DMS53 treated with DMSO at 0.1 percent for 48 hours (cell line): Measurements from ENCODE around the gene TPSB2.
"Not testable (repeated sequence)": the region's sequence is repeated elsewhere in the genome, so short reads cannot be mapped to it uniquely, and the experiment has no call there.

Source experiments
- DNase-seq: peaks from one replicate; lab custom pipeline; 2025; ENCODE audit not compliant: unreplicated experiment; lab: John Stamatoyannopoulos, UW

TPSB2 gene

GRCh38 chr16:1230084-1230470 is at the start of gene TPSB2:
TSS of gene TPSB2 (minus strand) at chr16:1230184. CDS start at chr16:1229951, 233 bp downstream.
- DNase-seq, result not testable (repeated sequence)

GRCh38 chr16:1279081-1279944 is 49.3 kb upstream of the TPSB2 start:
- DNase-seq, result no peak

GRCh38 chr16:1278477-1278876 is 48.5 kb upstream of the TPSB2 start:
- no peak for DNase-seq

DNA sequence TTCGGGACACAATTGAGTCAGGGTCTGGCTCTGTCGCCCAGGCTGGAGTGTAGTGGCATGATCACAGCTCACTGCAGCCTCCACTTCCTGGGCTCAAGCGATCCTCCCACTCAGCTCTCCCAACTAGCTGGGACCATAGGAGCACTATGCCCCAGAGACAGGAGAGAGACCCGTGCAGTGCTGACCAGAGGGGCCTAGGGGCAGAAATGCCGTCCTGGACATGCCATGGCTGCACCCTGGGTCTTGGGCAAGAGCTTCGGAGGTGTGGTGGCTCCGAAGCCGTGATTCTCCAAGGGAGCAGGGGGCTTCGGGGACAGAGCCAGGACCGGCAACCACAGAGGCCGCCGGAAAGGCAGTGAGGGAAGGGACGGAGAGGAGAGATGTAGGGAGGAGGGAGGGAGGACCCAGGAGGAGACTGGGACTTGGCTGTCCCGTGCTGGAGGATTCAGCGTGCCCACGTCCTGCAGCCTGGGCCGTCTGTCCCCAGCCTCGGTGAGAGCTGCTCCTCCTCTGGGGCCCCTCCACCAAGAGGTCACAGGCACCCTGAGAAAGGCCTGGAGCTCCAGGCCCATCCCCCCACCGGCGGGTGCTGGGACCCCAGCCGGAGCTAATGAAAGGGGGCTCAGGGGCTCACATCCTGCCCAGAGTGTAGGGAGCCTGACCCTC is 47.8 kb upstream of the TPSB2 start:
- DNase-seq, result no peak

DNA sequence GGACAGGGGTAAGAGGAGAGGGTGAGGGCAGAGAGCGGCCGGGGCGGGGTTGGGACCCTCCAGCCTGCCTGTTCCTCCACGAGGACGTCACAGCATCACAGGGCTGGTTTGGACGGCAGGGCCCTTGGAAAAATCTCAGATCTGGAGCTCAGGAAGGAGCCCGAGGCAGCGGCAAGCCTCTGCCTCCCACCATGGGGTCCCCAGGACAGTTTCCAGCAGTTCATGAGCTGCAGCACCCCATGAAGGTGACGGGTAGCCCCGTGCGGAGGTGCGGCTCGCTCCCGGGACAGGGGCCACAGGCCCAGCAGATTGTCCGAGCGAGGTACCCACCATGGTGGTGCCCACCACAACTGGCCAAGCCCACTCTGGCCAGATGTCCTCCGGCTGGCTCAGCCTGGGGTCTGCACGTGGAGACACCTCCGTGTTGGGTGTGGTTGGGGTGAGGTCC is 47.2 kb upstream of the TPSB2 start:
- no peak for DNase-seq

- no peak for DNase-seq
Measured at GRCh38 chr16:1276580-1276878, 46.5 kb upstream of the TPSB2 start.

DNA sequence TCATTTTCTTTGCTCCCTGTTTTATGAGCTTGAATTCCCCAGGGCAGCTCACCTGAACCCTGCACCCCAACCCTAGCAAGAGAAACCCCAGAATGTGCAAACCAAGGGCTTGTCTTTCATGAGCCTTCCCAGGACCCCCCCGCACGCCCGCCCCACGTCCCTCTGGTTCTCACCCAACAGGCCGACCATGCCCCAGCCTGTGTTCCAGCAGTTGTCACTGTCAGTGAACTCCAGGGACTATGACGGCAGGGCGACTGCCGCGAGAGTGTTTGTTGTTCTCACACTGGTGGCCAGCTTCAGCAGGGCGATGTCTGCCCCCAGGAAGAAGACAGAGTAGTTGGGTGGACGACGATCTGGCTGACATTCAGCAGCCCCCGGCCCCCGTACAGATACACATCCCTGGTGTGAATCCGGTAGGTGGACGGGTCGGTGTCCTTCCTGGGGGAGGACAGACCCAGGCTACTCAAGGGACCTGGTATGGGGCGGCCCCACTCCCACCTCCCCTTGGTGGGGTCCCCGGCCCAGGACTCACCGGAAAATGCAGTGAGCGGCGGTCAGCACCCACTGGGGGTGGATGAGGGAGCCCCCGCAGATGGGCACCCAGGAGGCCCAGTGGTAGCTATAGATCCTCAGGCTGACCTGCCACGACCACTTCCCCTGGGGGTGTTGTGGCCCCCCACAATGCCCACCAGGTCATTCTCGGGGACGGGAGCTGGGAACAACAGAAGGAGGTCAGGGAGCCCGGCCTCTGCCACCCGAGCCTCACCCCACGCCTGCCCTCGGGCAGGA is 46.0 kb upstream of the TPSB2 start:
- no peak for DNase-seq

DNA sequence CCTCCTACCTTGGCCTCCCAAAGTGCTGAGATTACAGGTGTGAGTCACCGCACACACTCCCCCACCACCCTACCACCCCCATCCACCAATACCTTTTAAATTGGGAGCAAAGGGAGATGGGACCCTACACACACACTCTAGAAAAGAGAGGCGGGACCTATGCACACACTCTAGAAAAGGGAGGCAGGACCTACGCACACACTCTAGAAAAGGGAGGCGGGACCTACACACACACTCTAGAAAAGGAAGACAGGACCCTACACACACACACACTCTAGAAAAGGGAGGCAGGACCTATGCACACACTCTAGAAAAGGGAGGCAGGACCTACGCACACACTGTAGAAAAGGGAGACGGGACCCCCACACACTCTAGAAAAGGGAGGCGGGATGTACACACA is 44.8 kb upstream of the TPSB2 start:
- DNase-seq, result no peak

- no peak for DNase-seq
Measured at GRCh38 chr16:1273816-1274215, 43.8 kb upstream of the TPSB2 start.

GRCh38 chr16:1272453-1273198 is 42.6 kb upstream of the TPSB2 start:
- DNase-seq, result no peak

GRCh38 chr16:1271724-1272413 is 41.9 kb upstream of the TPSB2 start:
- DNase-seq, result peak; percentile 59

DNA sequence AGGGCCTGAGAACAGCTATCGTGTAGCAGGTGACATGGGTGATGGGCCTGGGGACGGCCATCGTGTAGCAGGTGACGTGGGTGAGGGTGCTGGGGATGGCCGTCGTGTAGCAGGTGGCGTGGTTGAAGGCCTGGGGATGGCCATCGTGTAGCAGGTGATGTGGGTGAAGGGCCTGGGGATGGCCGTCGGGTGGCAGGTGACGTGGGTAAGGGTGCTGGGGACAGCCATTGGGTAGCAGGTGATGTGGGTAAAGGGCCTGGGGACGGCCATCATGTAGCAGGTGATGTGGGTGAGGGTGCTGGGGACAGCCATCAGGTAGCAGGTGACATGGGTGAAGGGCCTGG is 41.4 kb upstream of the TPSB2 start:
- DNase-seq, result peak; percentile 76

DNA sequence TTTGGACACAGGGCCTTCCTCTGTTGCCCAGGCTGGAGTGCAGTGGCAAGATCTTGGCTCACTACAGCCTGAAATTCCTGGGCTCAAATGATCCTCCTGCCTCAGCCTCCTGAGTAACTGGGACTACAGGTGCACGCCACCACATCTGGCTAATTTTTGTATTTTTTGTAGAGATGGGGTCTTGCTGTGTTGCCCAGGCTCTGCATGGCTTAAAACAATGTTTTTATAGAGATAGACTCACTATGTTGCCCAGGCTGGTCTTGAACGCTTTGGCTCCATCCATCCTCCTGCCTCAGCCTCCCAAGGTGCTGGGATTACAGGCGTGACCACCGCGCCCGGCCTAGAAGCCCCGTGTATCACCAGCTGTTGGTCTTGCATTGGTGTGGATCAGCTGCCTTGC is 39.4 kb upstream of the TPSB2 start:
- DNase-seq, result not testable (repeated sequence)

DNA sequence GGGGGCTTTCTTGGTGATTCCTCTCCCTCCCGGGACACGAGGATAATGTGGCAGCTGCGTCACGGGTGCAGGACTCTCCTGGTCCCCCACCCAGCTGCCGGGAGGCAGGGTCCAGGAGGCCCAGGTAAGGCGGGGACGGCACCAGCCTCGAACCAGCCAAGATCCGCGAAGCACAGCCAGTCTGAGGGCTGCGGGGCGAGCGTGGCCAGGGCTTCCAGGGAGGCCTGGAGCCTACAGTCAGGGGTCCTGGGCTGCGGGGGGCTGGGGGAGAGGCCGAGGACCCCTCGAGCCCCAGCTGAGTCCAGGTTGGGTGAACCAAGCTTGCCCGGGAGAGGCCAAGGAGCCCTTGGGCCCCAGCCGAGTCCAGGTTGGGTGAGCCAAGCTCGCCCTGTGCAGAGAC is 35.8 kb upstream of the TPSB2 start:
- DNase-seq, result no peak

- DNase-seq, result no peak
Measured at GRCh38 chr16:1265090-1265630, 35.2 kb upstream of the TPSB2 start.

GRCh38 chr16:1264345-1265089 is 34.5 kb upstream of the TPSB2 start:
- DNase-seq, result no peak

GRCh38 chr16:1263591-1264344 is 33.8 kb upstream of the TPSB2 start:
- no peak for DNase-seq

GRCh38 chr16:1262846-1263221 is 32.9 kb upstream of the TPSB2 start:
- no peak for DNase-seq
